ENCODE results near the gene ALKBH2. TPM values are rescaled to one million over a fixed set of nuclear protein-coding genes. Genes with fewer than 3 reads are reported as not detected.
"Not testable (repeated sequence)": the region's sequence is repeated elsewhere in the genome, so short reads cannot be mapped to it uniquely, and the experiment has no call there.

Gene ALKBH2
- total RNA-seq, 2 experiments from 2014 or later = 13.0 to 15.2 TPM

- peak within 1 kb of the TSS; percentile 99 for H3K4me3 Mint-ChIP-seq
- POLR2A ChIA-PET = interaction anchor here (0.6 to 1.6 kb wide), 3 partner anchors 40 to 46 kb away, joined by 3 to 6 read pairs (median 5); partner anchors contain the start of gene ALKBH2
- peak; percentile 74 for ATAC-seq (ENCODE audit: low read depth)
These were observed 40.6 kb downstream of the ALKBH2 start, which contains the start of gene USP30 for GRCh38 chr12:109052414-109053323. Gene USP30, plus strand, starts transcription at chr12:109052576. Its CDS starts 103 bp downstream, at chr12:109052679.

GRCh38 chr12:109052097-109052413, 41.2 kb downstream of the ALKBH2 start:
- H3K27me3 Mint-ChIP-seq = no peaks in the 10 kb centered on the region
- H3K27ac Mint-ChIP-seq = peak overlapping the region; percentile 98
- no peaks in the 10 kb centered on the region for H3K9me3 Mint-ChIP-seq
- H3K4me1 Mint-ChIP-seq = peaks cover 16% of the 10 kb centered on the region
- peak overlapping the region; percentile 99 for H3K4me3 Mint-ChIP-seq
- peaks cover 6% of the 10 kb centered on the region for H3K36me3 Mint-ChIP-seq
- POLR2A ChIA-PET = interaction anchor here (0.6 to 1.6 kb wide), 2 partner anchors 41 to 46 kb away, joined by 3 to 5 read pairs; partner anchors contain the start of gene ALKBH2
- no peak for ATAC-seq (ENCODE audit: low read depth)
- DNase-seq = no peak

More at GRCh38 chr12:109052414-109053323, 40.6 kb downstream of the ALKBH2 start, which contains the start of gene USP30:
- H3K27ac Mint-ChIP-seq = peak within 1 kb of the TSS; percentile 98
- peaks cover 5% of the 10 kb centered on the region for H3K36me3 Mint-ChIP-seq
- DNase-seq = peak; percentile 89
- no peaks in the 10 kb centered on the region for H3K27me3 Mint-ChIP-seq
- peaks cover 13% of the 10 kb centered on the region for H3K4me1 Mint-ChIP-seq
- H3K9me3 Mint-ChIP-seq = no peaks in the 10 kb centered on the region

DNA sequence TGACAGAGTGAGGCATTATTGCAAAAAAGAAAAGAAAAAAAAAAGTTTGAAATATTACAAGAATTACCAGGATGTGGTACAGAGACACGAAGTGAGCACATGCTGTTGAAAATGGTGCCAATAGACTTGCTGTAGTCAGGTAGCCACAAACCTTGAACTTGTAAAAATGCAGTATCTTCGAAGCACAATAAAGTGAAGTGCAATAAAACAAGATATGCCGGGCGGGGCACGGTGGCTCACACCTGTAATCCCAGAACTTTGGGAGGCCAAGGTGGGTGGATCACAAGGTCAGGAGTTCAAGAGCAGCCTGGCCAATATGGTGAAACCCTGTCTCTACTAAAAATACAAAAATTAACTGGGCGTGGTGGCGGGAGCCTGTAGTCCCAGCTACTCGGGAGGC, 43.5 kb downstream of the ALKBH2 start:
- H3K36me3 Mint-ChIP-seq; H3K27ac Mint-ChIP-seq; H3K27me3 Mint-ChIP-seq; POLR2A ChIA-PET; H3K9me3 Mint-ChIP-seq; H3K4me3 Mint-ChIP-seq; DNase-seq; ATAC-seq (ENCODE audit: low read depth): not testable (repeated sequence)
- H3K4me1 Mint-ChIP-seq = peaks cover 24% of the 10 kb centered on the region

- H3K9me3 Mint-ChIP-seq, H3K27me3 Mint-ChIP-seq: not testable (repeated sequence)
These were observed 44.6 kb downstream of the ALKBH2 start for GRCh38 chr12:109048706-109049105.

DNA sequence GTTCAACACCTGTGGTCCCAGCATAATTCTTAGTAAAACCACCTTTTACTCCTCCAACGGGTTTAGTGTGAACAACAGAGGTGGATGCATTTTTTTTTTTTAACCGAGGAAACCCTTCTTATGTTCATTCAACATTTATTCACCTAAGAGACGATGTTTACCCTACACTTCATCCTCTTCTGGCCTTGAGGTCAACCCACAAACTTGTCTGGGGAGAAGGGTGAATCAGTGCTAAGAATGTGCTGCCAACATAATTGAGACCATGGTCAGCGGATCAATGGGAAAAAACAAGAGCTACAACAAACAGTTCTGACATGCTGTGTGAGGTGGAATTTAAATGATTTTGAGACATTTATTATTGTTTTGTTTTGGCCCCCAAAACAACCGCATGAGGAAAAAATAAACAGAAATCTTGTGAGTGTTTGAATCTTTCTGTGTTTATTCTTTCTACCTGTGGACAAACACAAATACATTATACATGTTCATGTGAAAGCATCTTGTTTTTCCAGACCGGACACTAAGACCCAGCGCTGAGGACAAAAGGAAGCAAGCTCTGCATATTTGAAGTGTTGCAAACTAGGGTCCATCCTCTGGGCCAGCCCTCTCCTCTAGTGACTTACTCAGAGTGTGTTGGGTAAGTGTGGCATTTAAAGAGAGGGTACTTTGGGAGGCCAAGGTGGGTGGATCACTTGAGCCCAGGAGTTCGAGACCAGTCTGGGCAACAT, 46.0 kb downstream of the ALKBH2 start:
- peaks cover 13% of the 10 kb centered on the region for H3K27me3 Mint-ChIP-seq
- no peak overlapping the region for H3K4me3 Mint-ChIP-seq
- DNase-seq = no peak
- peaks cover 4% of the 10 kb centered on the region for H3K36me3 Mint-ChIP-seq
- H3K4me1 Mint-ChIP-seq = peaks cover 17% of the 10 kb centered on the region
- H3K27ac Mint-ChIP-seq = peak overlapping the region; percentile 48
- H3K9me3 Mint-ChIP-seq = no peaks in the 10 kb centered on the region
- POLR2A ChIA-PET = no interaction called here
- ATAC-seq (ENCODE audit: low read depth) = no peak

More at GRCh38 chr12:109048706-109049105, 44.6 kb downstream of the ALKBH2 start:
- not testable (repeated sequence) for ATAC-seq (ENCODE audit: low read depth); DNase-seq; H3K27ac Mint-ChIP-seq; H3K36me3 Mint-ChIP-seq; H3K4me3 Mint-ChIP-seq
- H3K4me1 Mint-ChIP-seq = peaks cover 19% of the 10 kb centered on the region
- POLR2A ChIA-PET = interaction anchor here (0.7 kb wide), 1 partner anchor 92 kb away, joined by 3 read pairs; no protein-coding TSS in a partner anchor

GRCh38 chr12:109044241-109044640, 49.0 kb downstream of the ALKBH2 start:
- peaks cover 4% of the 10 kb centered on the region for H3K9me3 Mint-ChIP-seq
- no peak overlapping the region for H3K4me3 Mint-ChIP-seq
- ATAC-seq (ENCODE audit: low read depth) (no peak), DNase-seq (no peak)
- H3K36me3 Mint-ChIP-seq = peaks cover 2% of the 10 kb centered on the region
- peaks cover 18% of the 10 kb centered on the region for H3K4me1 Mint-ChIP-seq
- peaks cover 13% of the 10 kb centered on the region for H3K27me3 Mint-ChIP-seq
- H3K27ac Mint-ChIP-seq = no peak overlapping the region
- POLR2A ChIA-PET = no interaction called here

Other genes with a start within 250 kb of the ALKBH2 start
- 10 to 100 TPM; 29.7 to 36.9 TPM for gene SSH1, start 235.9 kb downstream of the ALKBH2 start, total RNA-seq
- not detected for gene DAO, start 213.4 kb downstream of the ALKBH2 start, total RNA-seq
- gene SVOP, start 72.4 kb downstream of the ALKBH2 start, total RNA-seq = not detected
- gene USP30, start 40.9 kb downstream of the ALKBH2 start, total RNA-seq = 10 to 100 TPM in 1 of 2 experiments, 1 to 10 TPM in 1; 9.9 to 10.2 TPM
- 10 to 100 TPM; 47.4 to 54.7 TPM for gene UNG, start 4.1 kb upstream of the ALKBH2 start, total RNA-seq
- gene ACACB, start 23.1 kb upstream of the ALKBH2 start, total RNA-seq = 10 to 100 TPM; 21.4 to 23.2 TPM
- not detected for gene FOXN4, start 215.8 kb upstream of the ALKBH2 start, total RNA-seq

Data from activated naive CD8-positive, alpha-beta T cell treated with anti-CD3 and anti-CD28 coated beads, Interleukin-2, amount 10 ng/mL, durations not matched to agents 7 days and 5 days (primary cell).